Tibial nerve (tissue), 4 donors: ENCODE measurements around the gene HNRNPH3. TPM values are rescaled to one million over a fixed set of nuclear protein-coding genes. Genes with fewer than 3 reads are reported as not detected.

Experiments
- DNase-seq, 2 donors: peaks; one replicate each; pipeline ENCODE4 v3.0.0-alpha.2; 2019; ENCODE audit warnings: low spot score in 2 of 2
- H3K27ac ChIP-seq, 4 donors: fragments of 200-600 bp; sonication (generic) in 3 of 4; one replicate each; pipeline ENCODE4 v1.5.1; 2017 to 2019; ENCODE audit warnings: mild to moderate bottlenecking in 1 of 4
- H3K27me3 ChIP-seq, 2 donors: fragments of 200-600 bp; sonication (generic) in 1 of 2; one replicate each; pipeline versions ENCODE4 v1.5.1 to v1.6.0; 2017 to 2019
- H3K36me3 ChIP-seq, 3 donors: fragments of 200-600 bp; sonication (generic); one replicate each; pipeline ENCODE4 v1.5.1; 2018 to 2019
- H3K4me1 ChIP-seq, 4 donors: fragments of 200-600 bp; sonication (generic) in 3 of 4; one replicate each; pipeline ENCODE4 v1.5.1; 2017 to 2019
- H3K4me3 ChIP-seq, 4 donors: fragments of 200-600 bp; sonication (generic) in 3 of 4; one replicate each; pipeline ENCODE4 v1.5.1; 2017 to 2019; ENCODE audit warnings: mild to moderate bottlenecking in 1 of 4, moderate library complexity in 1 of 4
- H3K9me3 ChIP-seq, 4 donors: fragments of 200-600 bp; sonication (generic) in 3 of 4; one replicate each; pipeline ENCODE4 v1.5.1; 2017 to 2019
- EP300 ChIP-seq, 2 donors: sonication (generic); formaldehyde crosslinking; IDR thresholded peaks; one replicate each; pipeline ENCODE4 v1.6.1; 2017; ENCODE audit warnings: antibody characterized with exemption in 2 of 2, mild to moderate bottlenecking in 1 of 2
- POLR2A ChIP-seq, 2 donors: fragments of 450-650 bp; IDR thresholded peaks; one replicate each; pipeline ENCODE4 v1.6.1; 2017; ENCODE audit warnings: antibody characterized with exemption in 2 of 2, mild to moderate bottlenecking in 2 of 2, moderate library complexity in 2 of 2
- WGBS, 2 donors: methylation state at CpG; one replicate each; pipeline ENCODE4 v1.1.5; 2018; 5-methylcytosine and 5-hydroxymethylcytosine counted together
- total RNA-seq, 4 donors: library from RNA; depleted of rRNA; stranded (reverse); fragments of >200 nt; gene quantifications; one replicate each; pipeline ENCODE4 v1.1.0, GENCODE V29; 2016
- TF ChIP-seq, protein P1 (sequence below), 5 experiments: fragments of 200-600 bp in 3 of 5; fragments of 450-650 bp in 2 of 5; sonication (generic) in 3 of 5; IDR thresholded peaks; one replicate each; pipeline ENCODE4 v1.5.1; 2016 to 2019; ENCODE audit warnings: antibody characterized with exemption in 5 of 5, mild to moderate bottlenecking in 3 of 5, moderate library complexity in 2 of 5

Gene HNRNPH3
- total RNA-seq, 4 donors from 2014 or later, result 31.8 to 66.4 (median 60.1) TPM

DNA sequence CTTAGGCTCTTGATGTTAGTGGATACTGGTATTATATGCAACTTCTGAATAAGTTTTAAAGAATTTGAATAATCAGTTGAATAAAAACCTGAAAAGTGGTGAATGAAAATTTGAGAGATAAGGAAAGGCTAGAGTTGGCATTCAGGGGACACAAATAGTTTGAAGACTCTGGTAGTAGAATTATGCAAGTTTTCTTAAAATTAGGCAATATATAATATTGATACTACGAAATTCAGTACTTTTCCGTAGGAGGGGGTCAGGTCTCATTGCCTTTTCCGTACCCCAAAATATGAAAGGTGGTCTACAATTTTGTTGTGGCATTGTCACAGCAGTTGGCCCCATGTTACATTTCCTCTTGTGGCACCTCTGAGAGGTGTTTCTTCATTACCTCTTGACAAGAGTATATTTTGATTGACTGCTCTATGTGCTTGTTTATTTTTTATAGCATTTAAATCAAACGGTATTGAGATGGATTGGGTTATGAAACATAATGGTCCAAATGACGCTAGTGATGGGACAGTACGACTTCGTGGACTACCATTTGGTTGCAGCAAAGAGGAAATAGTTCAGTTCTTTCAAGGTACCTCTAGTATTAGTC is 5.0 kb downstream of the HNRNPH3 start:
- H3K4me3 ChIP-seq, result no peak overlapping the region
- no peak for DNase-seq
- 63 to 69% methylated on average over 7 of the region's 7 CpGs for WGBS, 2 donors
- H3K27ac ChIP-seq, result no peak overlapping the region
- no peaks in the 10 kb centered on the region for H3K9me3 ChIP-seq
- no peaks in the 10 kb centered on the region for H3K27me3 ChIP-seq
- TF ChIP-seq POLR2A (IDR thresholded peaks at IDR 0.05) (no peak), EP300 (IDR thresholded peaks at IDR 0.05) (no peak)
- TF ChIP-seq, protein P1, sequence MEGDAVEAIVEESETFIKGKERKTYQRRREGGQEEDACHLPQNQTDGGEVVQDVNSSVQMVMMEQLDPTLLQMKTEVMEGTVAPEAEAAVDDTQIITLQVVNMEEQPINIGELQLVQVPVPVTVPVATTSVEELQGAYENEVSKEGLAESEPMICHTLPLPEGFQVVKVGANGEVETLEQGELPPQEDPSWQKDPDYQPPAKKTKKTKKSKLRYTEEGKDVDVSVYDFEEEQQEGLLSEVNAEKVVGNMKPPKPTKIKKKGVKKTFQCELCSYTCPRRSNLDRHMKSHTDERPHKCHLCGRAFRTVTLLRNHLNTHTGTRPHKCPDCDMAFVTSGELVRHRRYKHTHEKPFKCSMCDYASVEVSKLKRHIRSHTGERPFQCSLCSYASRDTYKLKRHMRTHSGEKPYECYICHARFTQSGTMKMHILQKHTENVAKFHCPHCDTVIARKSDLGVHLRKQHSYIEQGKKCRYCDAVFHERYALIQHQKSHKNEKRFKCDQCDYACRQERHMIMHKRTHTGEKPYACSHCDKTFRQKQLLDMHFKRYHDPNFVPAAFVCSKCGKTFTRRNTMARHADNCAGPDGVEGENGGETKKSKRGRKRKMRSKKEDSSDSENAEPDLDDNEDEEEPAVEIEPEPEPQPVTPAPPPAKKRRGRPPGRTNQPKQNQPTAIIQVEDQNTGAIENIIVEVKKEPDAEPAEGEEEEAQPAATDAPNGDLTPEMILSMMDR (IDR thresholded peaks at IDR 0.05), result no peak
- peaks cover 0 to 62% (median 26%) of the 10 kb centered on the region in 4 donors for H3K4me1 ChIP-seq
- H3K36me3 ChIP-seq, result peaks cover 0 to 36% (median 27%) of the 10 kb centered on the region in 3 donors

DNA sequence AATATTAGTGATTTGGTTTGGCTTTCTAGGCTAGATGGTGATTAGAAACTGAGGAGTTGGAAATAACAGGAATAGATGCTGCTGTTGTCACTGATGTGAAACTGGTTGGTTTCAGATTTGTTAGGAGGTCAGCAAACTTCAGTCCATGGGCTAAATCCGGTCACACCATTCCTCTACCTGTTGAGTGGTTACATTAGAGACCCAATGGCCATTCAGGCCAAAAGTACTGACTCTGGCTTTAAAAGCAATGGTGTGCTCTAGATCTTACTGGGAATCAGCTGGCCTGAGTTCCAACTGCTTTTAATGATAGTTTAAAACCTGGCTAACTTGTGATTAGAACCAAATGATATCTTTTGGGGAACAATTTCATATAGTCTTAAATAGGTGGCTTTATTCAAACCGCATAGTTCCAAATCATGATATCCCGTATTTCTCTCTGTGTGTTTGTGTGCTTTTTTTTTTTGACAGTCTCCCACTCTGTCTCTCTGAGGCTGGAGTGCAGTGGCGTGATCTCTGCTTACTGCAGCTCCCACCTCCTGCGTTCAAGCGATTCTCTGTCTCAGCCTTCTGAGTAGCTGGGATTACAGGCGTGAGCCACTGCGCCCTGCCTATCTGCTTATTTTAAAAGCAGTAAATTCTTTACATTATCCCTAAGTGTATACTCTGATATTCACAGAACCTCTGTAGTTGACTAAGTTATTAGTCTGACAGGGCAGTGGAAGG is 8.7 kb downstream of the HNRNPH3 start:
- Histone ChIP-seq H3K9me3 (no peaks in the 10 kb centered on the region), H3K27me3 (no peaks in the 10 kb centered on the region), H3K4me1 (peaks cover 0 to 44% (median 23%) of the 10 kb centered on the region in 4 donors), H3K27ac (no peak overlapping the region), H3K36me3 (peaks cover 0 to 70% (median 30%) of the 10 kb centered on the region in 3 donors), H3K4me3 (no peak overlapping the region)
- TF ChIP-seq, protein P1 (IDR thresholded peaks at IDR 0.05), result no peak
- TF ChIP-seq EP300 (IDR thresholded peaks at IDR 0.05) (no peak), POLR2A (IDR thresholded peaks at IDR 0.05) (no peak)
- 92% methylated on average over 8 of the region's 8 CpGs for WGBS, 2 donors
- no peak for DNase-seq

GRCh38 chr10:68342909-68343516 is 11.1 kb downstream of the HNRNPH3 start:
- H3K27ac ChIP-seq, result no peak overlapping the region
- DNase-seq, result no peak
- no peaks in the 10 kb centered on the region for H3K9me3 ChIP-seq
- TF ChIP-seq EP300 (IDR thresholded peaks at IDR 0.05) (no peak), POLR2A (IDR thresholded peaks at IDR 0.05) (no peak)
- TF ChIP-seq, protein P1 (IDR thresholded peaks at IDR 0.05), result no peak
- peaks cover 0 to 93% (median 30%) of the 10 kb centered on the region in 3 donors for H3K36me3 ChIP-seq
- peaks cover 0 to 19% (median under 1%) of the 10 kb centered on the region in 4 donors for H3K4me1 ChIP-seq
- H3K27me3 ChIP-seq, result no peaks in the 10 kb centered on the region
- 89% methylated on average over 3 of the region's 3 CpGs for WGBS, 2 donors
- H3K4me3 ChIP-seq, result no peak overlapping the region

- no peaks in the 10 kb centered on the region for H3K4me1 ChIP-seq
- no peaks in the 10 kb centered on the region for H3K9me3 ChIP-seq
- no peak overlapping the region for H3K4me3 ChIP-seq
- no peak overlapping the region for H3K27ac ChIP-seq
- H3K27me3 ChIP-seq, result no peaks in the 10 kb centered on the region
- TF ChIP-seq POLR2A (IDR thresholded peaks at IDR 0.05) (no peak), EP300 (IDR thresholded peaks at IDR 0.05) (no peak)
- TF ChIP-seq, protein P1 (IDR thresholded peaks at IDR 0.05), result no peak
- H3K36me3 ChIP-seq, result peaks cover 0 to 93% (median 16%) of the 10 kb centered on the region in 3 donors
- WGBS, 2 donors, result 86 to 89% methylated on average over 4 of the region's 4 CpGs
- no peak for DNase-seq
Observed at GRCh38 chr10:68345621-68346020, 13.8 kb downstream of the HNRNPH3 start.

- no peak overlapping the region for H3K4me3 ChIP-seq
- no peaks in the 10 kb centered on the region for H3K27me3 ChIP-seq
- no peak overlapping the region for H3K27ac ChIP-seq
- no peaks in the 10 kb centered on the region for H3K4me1 ChIP-seq
- no peaks in the 10 kb centered on the region for H3K9me3 ChIP-seq
- peaks cover 0 to 92% (median 4%) of the 10 kb centered on the region in 3 donors for H3K36me3 ChIP-seq
- no peak for TF ChIP-seq POLR2A (IDR thresholded peaks at IDR 0.05)
- WGBS, 2 donors, result 84 to 89% methylated on average over 4 of the region's 4 CpGs
- no peak for DNase-seq
Observed at GRCh38 chr10:68346774-68347173, 14.9 kb downstream of the HNRNPH3 start.
